Gastroesophageal sphincter (tissue), 4 donors: Measurements from ENCODE around the gene CD302. TPM values are rescaled to one million over a fixed set of nuclear protein-coding genes. Genes with fewer than 3 reads are reported as not detected.

ENCODE experiments used
- ATAC-seq: fragments of 150-250 bp; one replicate; pipeline ENCODE4 v1.9.1; 2016; ENCODE audit warnings: mild to moderate bottlenecking, moderate library complexity
- H3K27ac ChIP-seq, 4 donors: fragments of 200-600 bp; sonication (generic) in 3 of 4; 1 replicate in 3 of 4; 2 replicates in 1 of 4; pipeline ENCODE4 v1.5.1; 2016 to 2019
- H3K27me3 ChIP-seq: fragments of 200-600 bp; sonication (generic); one replicate; pipeline ENCODE4 v1.5.1; 2019
- H3K36me3 ChIP-seq, 2 donors: fragments of 200-600 bp; sonication (generic); one replicate each; pipeline ENCODE4 v1.5.1; 2019; ENCODE audit warnings: control low read depth in 1 of 2
- H3K4me1 ChIP-seq, 3 donors: fragments of 200-600 bp; sonication (generic); 1 replicate in 2 of 3; 2 replicates in 1 of 3; pipeline ENCODE4 v1.5.1; 2016 to 2019; ENCODE audit warnings: control low read depth in 2 of 3
- H3K4me3 ChIP-seq, 2 donors: fragments of 200-600 bp; sonication (generic); one replicate each; pipeline ENCODE4 v1.5.1; 2019; ENCODE audit warnings: mild to moderate bottlenecking in 1 of 2, moderate library complexity in 1 of 2
- H3K9me3 ChIP-seq, 3 donors: fragments of 200-600 bp; sonication (generic); one replicate each; pipeline ENCODE4 v1.5.1; 2017 to 2019; ENCODE audit warnings: control low read depth in 2 of 3
- CTCF ChIP-seq, 4 experiments: fragments of 200-600 bp in 2 of 4; fragments of 450-650 bp in 2 of 4; sonication (generic) in 1 of 4; IDR thresholded peaks; one replicate each; pipeline ENCODE4 v1.5.1; 2017 to 2019; ENCODE audit warnings: antibody characterized with exemption in 4 of 4, mild to moderate bottlenecking in 2 of 4, moderate library complexity in 2 of 4
- EP300 ChIP-seq: sonication (generic); formaldehyde crosslinking; IDR thresholded peaks from one replicate; pipeline ENCODE4 v1.6.1; 2017; ENCODE audit warnings: antibody characterized with exemption, mild to moderate bottlenecking
- POLR2A ChIP-seq, 2 donors: fragments of 450-650 bp; IDR thresholded peaks; one replicate each; pipeline ENCODE4 v1.6.1; 2017; ENCODE audit warnings: antibody characterized with exemption in 2 of 2, mild to moderate bottlenecking in 2 of 2, moderate library complexity in 1 of 2
- POLR2AphosphoS5 ChIP-seq: sonication (generic); formaldehyde crosslinking; IDR thresholded peaks from one replicate; pipeline ENCODE4 v1.6.1; 2017; ENCODE audit warnings: antibody characterized with exemption
- WGBS, 2 donors: methylation state at CpG; one replicate each; pipeline ENCODE4 v1.1.5; 2018; ENCODE audit warnings: low coverage in 1 of 2; 5-methylcytosine and 5-hydroxymethylcytosine counted together
- total RNA-seq, 4 donors: library from RNA; depleted of rRNA; stranded (reverse); fragments of >200 nt; gene quantifications; one replicate each; pipeline ENCODE4 v1.1.0, GENCODE V29; 2016

CD302 gene
- total RNA-seq, 4 donors from 2014 or later, result 19.0 to 60.0 (median 38.5) TPM

- no peak for TF ChIP-seq CTCF (IDR thresholded peaks at IDR 0.05)
- TF ChIP-seq POLR2AphosphoS5, result no peak
- no peak for TF ChIP-seq POLR2A (IDR thresholded peaks at IDR 0.05)
- no peak for TF ChIP-seq EP300
These were observed 5.4 kb upstream of the CD302 start for GRCh38 chr2:159803235-159803962.

DNA sequence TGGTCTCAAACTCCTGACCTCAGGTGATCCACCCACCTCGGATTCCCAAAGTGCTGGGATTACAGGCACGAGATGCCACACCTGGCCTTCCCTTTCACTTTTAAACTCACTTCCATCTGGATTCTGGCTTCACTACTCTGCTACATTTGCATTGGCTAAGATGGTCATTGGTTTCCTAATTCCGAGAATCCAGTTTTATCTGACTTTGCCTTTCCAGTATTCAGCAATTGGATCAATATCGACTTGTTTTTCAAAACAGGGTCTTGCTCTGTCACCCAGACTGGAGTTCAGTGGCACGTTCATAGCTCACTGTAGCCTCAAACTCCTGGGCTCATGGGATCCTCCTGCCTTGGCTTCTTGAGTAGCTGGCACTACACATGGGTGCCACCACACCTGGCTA, 4.7 kb upstream of the CD302 start:
- Histone ChIP-seq H3K4me3 (no peak overlapping the region), H3K27ac (no peak overlapping the region), H3K36me3 (no peaks in the 10 kb centered on the region), H3K27me3 (no peaks in the 10 kb centered on the region), H3K9me3 (no peaks in the 10 kb centered on the region), H3K4me1 (peaks cover 0 to 2% (median 0%) of the 10 kb centered on the region in 3 donors)
- TF ChIP-seq EP300 (no peak), POLR2A (IDR thresholded peaks at IDR 0.05) (no peak), CTCF (IDR thresholded peaks at IDR 0.05) (no peak), POLR2AphosphoS5 (no peak)
- ATAC-seq, result no peak
- 80% methylated on average over 4 of the region's 5 CpGs; no CpG with 5 or more reads in 1 of the 2 donors for WGBS, 2 donors

More at GRCh38 chr2:159803235-159803962, 5.4 kb upstream of the CD302 start:
- Histone ChIP-seq H3K36me3 (no peaks in the 10 kb centered on the region), H3K9me3 (no peaks in the 10 kb centered on the region), H3K27me3 (no peaks in the 10 kb centered on the region), H3K4me1 (no peaks in the 10 kb centered on the region), H3K4me3 (no peak overlapping the region), H3K27ac (no peak overlapping the region)
- no peak for ATAC-seq
- 48 to 50% methylated on average over 2 of the region's 2 CpGs for WGBS, 2 donors

DNA sequence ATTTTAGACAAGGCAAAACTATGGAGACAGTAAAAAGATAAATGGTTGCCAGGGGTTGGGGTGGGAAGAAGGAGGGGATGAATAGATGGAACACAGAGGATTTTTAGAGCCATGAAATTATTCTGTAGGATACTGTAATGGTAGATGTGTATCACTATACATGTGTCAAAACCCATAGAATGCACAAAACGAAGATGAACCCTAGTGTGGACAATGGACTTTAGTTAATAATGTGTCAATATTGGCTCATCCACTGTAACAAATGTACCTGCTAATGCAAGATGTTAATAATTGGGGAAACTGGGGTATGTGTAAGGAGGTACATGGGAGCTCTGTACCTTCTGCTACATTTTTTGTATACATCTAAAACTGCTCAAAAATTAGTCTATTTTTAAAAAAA, 1.8 kb upstream of the CD302 start:
- H3K27ac ChIP-seq, result no peak overlapping the region
- no peaks in the 10 kb centered on the region for H3K9me3 ChIP-seq
- TF ChIP-seq POLR2AphosphoS5 (no peak), EP300 (no peak), CTCF (IDR thresholded peaks at IDR 0.05) (no peak), POLR2A (IDR thresholded peaks at IDR 0.05) (no peak)
- no peaks in the 10 kb centered on the region for H3K36me3 ChIP-seq
- peaks cover 0 to 30% (median 0%) of the 10 kb centered on the region in 3 donors for H3K4me1 ChIP-seq
- no peak for ATAC-seq
- 76 to 91% methylated on average over 1 of the region's 1 CpG for WGBS, 2 donors
- no peaks in the 10 kb centered on the region for H3K27me3 ChIP-seq
- no peak overlapping the region for H3K4me3 ChIP-seq

DNA sequence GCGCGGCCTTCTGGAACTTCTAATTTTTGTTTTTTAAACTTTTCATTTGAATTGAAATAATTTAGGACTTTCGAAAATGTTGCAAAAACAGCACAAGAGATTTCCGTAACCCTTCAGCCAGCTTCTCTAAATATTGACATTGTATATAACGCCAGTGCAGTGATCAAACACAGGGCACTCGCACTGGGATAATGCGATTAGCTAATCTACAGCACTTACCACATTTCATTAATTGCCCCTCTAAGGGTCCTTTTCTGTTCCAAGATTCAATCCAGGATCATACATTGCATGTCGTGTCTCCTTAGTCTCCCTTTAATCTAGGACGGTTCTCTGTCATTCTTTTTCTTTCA, 343 bp upstream of the CD302 start:
- no peak for ATAC-seq
- Histone ChIP-seq H3K27ac (peak overlapping the region in 3 of 4 donors; percentile 25 to 84 (median 79)), H3K27me3 (no peaks in the 10 kb centered on the region), H3K4me1 (peaks cover 0 to 35% (median 0%) of the 10 kb centered on the region in 3 donors), H3K36me3 (no peaks in the 10 kb centered on the region), H3K9me3 (no peaks in the 10 kb centered on the region), H3K4me3 (peak overlapping the region; percentile 70 to 77)
- TF ChIP-seq EP300 (no peak), POLR2AphosphoS5 (no peak), CTCF (IDR thresholded peaks at IDR 0.05) (no peak), POLR2A (IDR thresholded peaks at IDR 0.05) (no peak)
- WGBS, 2 donors, result 6 to 24% methylated on average over 6 to 8 of the region's 9 CpGs

- Histone ChIP-seq H3K36me3 (no peaks in the 10 kb centered on the region), H3K4me1 (peaks cover 0 to 35% (median 0%) of the 10 kb centered on the region in 3 donors), H3K27ac (peak overlapping the region in 3 of 4 donors; percentile 79 to 84 (median 80)), H3K27me3 (no peaks in the 10 kb centered on the region), H3K4me3 (peak overlapping the region; percentile 70 to 77), H3K9me3 (no peaks in the 10 kb centered on the region)
- ATAC-seq, result no peak
- no peak for TF ChIP-seq CTCF (IDR thresholded peaks at IDR 0.05)
- no peak for TF ChIP-seq POLR2A (IDR thresholded peaks at IDR 0.05)
- no peak for TF ChIP-seq POLR2AphosphoS5
- TF ChIP-seq EP300, result no peak
- WGBS, 2 donors, result 0 to 3% methylated on average over 4 of the region's 4 CpGs
These were observed 824 bp downstream of the CD302 start for GRCh38 chr2:159797225-159797542.
